Measurements from ENCODE around the gene LRRC28.
"Not testable (repeated sequence)": the region's sequence is repeated elsewhere in the genome, so short reads cannot be mapped to it uniquely, and the experiment has no call there.

The LRRC28 gene

GRCh38 chr15:99345832-99346462, 94.7 kb downstream of the LRRC28 start:
- DNase-seq, result no peak

- no peak for DNase-seq
Observed at GRCh38 chr15:99347574-99347973, 96.3 kb downstream of the LRRC28 start.

GRCh38 chr15:99348412-99348811, 97.1 kb downstream of the LRRC28 start:
- no peak for DNase-seq

- DNase-seq, result no peak
Observed at GRCh38 chr15:99350408-99350807, 99.1 kb downstream of the LRRC28 start.

DNA sequence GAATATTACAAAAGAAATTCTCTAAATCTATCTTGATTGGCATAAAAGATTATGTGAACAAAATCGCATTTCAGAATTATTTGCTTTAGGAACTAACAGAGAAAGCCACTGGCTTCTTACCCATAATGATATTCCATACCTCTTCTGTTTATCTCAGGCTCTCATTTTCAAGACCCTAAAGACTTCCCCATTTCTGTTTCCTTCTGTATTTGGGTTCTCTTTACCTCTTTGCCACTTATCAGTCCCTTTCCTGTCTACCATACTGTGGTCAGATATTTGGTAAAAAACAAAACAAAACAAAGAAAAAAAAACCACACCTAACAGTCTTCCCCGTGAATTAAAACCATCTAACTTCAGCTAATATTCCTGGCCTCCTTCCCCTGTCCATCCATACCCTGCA, 108.5 kb downstream of the LRRC28 start:
- DNase-seq, result no peak

- no peak for DNase-seq
Observed at GRCh38 chr15:99361545-99362185, 110.4 kb downstream of the LRRC28 start.

DNA sequence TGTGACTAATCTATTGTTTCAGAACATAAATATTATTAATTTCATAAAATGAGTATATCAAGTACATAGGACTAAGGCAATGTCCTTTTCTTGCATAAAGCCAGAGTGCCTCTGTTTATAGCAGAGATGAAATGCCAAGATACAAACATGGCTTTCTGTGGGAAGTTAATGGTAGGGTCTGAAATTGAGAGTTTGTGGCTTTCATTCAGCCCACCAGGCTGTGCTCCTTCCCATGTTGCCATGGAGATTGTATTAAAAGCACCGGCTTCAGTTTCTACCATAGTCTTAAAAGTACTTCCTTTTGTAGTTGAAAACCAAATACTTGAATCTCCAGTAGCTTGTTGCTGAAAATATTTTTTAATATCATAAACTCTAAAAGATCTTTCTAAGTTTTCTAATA, 114.0 kb downstream of the LRRC28 start:
- no peak for DNase-seq

DNA sequence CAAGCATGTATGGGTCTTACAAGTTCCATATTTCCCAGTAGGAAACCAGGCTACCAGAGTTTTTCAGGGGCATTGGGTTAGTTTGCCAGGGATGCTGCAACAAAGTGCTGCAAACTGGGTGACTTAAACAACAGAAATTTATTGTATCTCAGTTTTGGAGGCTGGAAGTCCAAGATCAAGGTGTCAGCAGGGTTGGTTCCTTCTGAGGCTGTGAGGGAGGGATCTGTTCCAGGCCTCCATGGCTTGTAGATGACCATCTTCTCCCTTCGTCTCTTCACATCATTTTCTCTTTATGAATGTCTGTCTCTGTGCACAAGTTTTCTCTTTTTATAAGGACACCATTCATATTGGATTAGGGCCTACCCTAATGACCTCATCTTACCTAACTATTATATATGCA, 114.7 kb downstream of the LRRC28 start:
- DNase-seq, result no peak

- DNase-seq, result no peak
Observed at GRCh38 chr15:99368743-99369142, 117.5 kb downstream of the LRRC28 start.

GRCh38 chr15:99369196-99369595, 117.9 kb downstream of the LRRC28 start:
- peak in 1 of 2 experiments; percentile 21 for DNase-seq

DNA sequence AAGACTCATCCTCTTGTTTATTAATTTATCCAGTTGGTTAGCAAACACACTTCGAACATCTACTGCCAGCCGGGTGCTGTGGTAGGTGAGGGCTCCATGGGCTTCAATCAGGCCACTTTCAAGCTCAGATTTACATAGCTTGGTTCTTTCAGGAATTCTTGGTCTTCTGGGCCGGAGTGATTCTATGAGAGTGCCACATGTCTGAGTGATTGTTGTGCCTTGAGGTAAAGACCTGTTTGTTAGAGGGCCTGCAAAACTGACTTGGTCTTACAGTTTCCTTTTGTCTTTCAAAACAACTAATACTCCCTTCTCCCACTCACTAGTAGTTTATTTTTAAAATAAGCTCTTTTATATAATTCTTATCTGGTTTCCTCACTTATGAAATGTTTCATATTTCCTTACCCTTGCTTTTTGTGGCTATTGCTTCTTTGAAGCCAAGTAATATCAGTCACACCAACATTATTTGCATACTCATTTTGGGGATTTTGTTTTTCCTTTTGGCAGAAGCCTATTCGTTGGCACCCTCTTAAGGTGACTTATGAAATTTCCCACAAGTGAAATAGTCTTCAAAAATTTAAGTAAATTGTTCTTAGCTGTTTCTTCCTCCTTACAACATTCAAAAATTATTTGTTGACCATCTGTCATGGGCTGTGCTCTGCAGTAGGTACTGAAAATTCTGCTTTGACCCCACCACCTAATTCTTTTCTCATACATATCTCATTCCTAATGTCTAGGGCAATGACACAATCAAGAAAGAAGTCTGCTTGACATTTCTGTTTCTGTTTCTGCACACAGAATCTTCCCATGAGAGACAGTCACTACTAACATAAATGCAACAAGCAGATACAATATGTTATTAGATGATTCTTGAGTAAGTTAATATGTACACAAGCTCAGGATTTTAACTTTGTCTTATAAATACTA, 120.2 kb downstream of the LRRC28 start:
- DNase-seq, result no peak

GRCh38 chr15:99385005-99385669, 133.9 kb downstream of the LRRC28 start:
- DNase-seq, result no peak

GRCh38 chr15:99385865-99386264, 134.6 kb downstream of the LRRC28 start:
- DNase-seq, result no peak

- DNase-seq, result no peak
Observed at GRCh38 chr15:99386391-99386790, 135.1 kb downstream of the LRRC28 start.

DNA sequence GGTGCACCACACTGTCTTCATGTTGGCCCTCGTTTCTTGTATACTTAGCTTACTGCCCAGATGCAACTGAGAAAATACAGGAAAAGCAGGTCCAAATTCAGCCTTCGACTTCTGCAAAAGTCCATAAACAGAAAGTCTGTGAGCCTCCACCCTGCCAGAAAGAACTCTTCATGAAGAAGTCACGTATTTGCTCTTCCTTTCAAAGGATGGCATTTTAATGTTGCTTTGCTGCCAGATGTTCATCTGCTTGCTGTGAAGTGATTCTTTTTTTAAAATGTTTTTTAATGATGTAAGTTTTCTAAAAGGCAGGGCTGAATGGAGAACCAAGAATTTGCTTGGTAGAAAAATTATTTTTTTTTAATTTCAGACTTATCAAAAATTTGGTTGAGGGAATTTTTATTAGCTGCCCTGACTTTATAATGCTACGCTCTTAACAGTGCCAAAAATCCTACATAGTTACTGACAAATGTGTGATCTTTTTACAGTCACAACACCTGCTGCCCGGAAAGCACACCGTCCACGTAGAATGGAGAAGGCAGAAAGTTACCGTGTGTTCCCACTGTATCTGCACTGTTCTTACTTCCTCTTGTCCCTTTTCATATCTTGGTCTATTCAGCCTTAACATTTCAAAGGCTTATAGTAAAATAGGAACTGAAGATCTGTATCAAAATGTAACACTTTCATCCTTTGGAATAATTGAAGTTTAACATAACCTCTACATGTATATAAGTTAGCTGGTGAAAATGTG, 136.3 kb downstream of the LRRC28 start:
- DNase-seq, result no peak

DNA sequence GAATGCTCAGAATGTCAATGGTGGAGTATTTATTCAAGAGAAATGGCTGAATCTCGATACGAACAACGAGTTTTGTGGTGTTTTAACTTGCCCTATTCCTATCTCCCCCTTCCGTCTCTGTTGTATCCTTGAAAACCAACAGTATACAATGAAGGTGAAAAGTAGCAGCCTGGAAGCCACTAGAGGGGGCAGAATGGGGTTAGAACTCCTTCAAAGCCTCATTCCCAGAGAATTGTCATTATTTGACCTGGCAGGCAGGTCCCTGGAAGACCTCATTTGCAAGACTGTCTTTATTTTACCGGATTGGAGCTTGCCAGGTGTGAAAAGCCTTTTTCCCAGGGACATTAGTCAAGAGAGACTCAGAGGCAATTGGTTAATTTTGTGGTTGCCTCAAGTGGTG, 139.4 kb downstream of the LRRC28 start:
- no peak for DNase-seq

DNA sequence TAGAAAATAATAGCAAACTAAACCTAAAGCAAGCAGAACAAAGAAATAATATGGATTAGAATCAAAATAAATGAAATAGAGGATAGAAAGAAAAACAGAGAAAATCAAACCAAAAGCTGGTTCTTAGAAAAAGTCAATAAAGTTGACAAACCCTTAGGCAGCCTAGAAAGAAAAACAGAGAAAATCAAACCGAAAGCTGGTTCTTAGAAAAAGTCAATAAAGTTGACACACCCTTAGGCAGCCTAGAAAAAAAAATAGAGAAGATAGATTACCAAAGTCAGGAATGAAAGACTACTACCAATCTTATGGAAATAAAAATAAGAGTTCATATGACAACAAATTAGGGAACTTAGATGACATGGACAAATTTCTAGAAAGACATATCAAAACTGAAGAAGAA, 142.4 kb downstream of the LRRC28 start:
- no peak for DNase-seq

DNA sequence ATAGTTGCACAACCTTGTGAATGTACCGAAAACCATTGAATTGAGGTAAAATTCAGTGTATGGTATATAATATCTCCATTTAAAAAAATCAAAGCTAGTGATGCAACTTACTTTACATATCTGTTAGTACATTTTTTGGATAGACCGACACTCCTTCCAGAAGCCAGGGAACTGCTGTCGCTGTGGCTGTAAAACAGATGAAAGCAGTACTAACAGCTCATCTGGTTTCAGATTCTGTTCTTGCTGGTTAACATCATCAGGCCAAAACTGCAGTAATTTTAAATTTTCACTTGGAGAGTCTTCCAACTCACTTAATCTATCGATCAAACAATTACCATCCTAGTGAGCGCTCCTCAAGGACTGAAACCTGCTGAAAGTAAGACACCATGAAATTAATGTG, 145.1 kb downstream of the LRRC28 start:
- no peak for DNase-seq

- DNase-seq, result no peak
Observed at GRCh38 chr15:99399061-99399460, 147.8 kb downstream of the LRRC28 start.

- no peak for DNase-seq
Observed at GRCh38 chr15:99399618-99400017, 148.3 kb downstream of the LRRC28 start.

DNA sequence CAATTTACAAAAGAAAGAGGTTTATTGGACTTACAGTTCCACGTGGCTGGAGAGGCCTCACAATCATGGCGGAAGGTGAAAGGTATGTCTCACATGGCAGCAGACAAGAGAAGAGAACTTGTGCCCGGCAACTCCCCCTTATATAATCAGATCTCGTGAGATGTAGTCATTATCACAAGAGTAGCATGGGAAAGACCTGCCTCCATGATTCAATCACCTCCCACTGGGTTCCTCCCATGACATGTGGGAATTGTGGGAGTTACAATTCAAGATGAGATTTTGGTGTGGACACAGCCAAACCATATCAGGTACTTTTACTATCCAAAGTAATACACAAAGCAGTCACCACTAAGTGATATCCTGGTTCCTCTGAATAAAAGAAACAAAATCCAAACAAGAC, 149.9 kb downstream of the LRRC28 start:
- not testable (repeated sequence) for DNase-seq

- no peak for DNase-seq
Observed at GRCh38 chr15:99402014-99402729, 150.9 kb downstream of the LRRC28 start.
